ENCODE data around the gene MYEOV.

MYEOV gene

GRCh38 chr11:69293819-69294505 lies at the start of gene MYEOV:
Gene MYEOV, plus strand, starts transcription at chr11:69294155. Its CDS starts 1,200 bp downstream, at chr11:69295355.
- peak; percentile 55 for DNase-seq (ENCODE audit: low read depth)
- H3K4me3 ChIP-seq (ENCODE audit: control insufficient read depth, low read depth, low read length) = no peak within 1 kb of the TSS
- TF ChIP-seq CTCF (conservative IDR thresholded peaks at IDR 0.05; ENCODE audit: control insufficient read depth, insufficient read depth, low read depth, low read length) = no peak

- no peak for TF ChIP-seq CTCF (conservative IDR thresholded peaks at IDR 0.05; ENCODE audit: control insufficient read depth, insufficient read depth, low read depth, low read length)
Observed at GRCh38 chr11:69244266-69244665, 49.7 kb upstream of the MYEOV start.

GRCh38 chr11:69245041-69245440 lies 48.9 kb upstream of the MYEOV start:
- DNase-seq (ENCODE audit: low read depth) = no peak
- no peak for TF ChIP-seq CTCF (conservative IDR thresholded peaks at IDR 0.05; ENCODE audit: control insufficient read depth, insufficient read depth, low read depth, low read length)
- no peak overlapping the region for H3K4me3 ChIP-seq (ENCODE audit: control insufficient read depth, low read depth, low read length)

More at GRCh38 chr11:69244266-69244665, 49.7 kb upstream of the MYEOV start:
- H3K4me3 ChIP-seq (ENCODE audit: control insufficient read depth, low read depth, low read length) = no peak overlapping the region
- DNase-seq (ENCODE audit: low read depth) = no peak

GRCh38 chr11:69245491-69246345 lies 48.2 kb upstream of the MYEOV start:
- no peak for TF ChIP-seq CTCF (conservative IDR thresholded peaks at IDR 0.05; ENCODE audit: control insufficient read depth, insufficient read depth, low read depth, low read length)
- DNase-seq (ENCODE audit: low read depth) = no peak
- no peak overlapping the region for H3K4me3 ChIP-seq (ENCODE audit: control insufficient read depth, low read depth, low read length)

GRCh38 chr11:69249311-69250185 lies 44.4 kb upstream of the MYEOV start:
- no peak for TF ChIP-seq CTCF (conservative IDR thresholded peaks at IDR 0.05; ENCODE audit: control insufficient read depth, insufficient read depth, low read depth, low read length)
- no peak overlapping the region for H3K4me3 ChIP-seq (ENCODE audit: control insufficient read depth, low read depth, low read length)
- DNase-seq (ENCODE audit: low read depth) = peak; percentile 8

Data from fibroblast of mammary gland (primary cell).